K562 (cell line): ENCODE results near the gene SHANK3. TPM values are rescaled to one million over a fixed set of nuclear protein-coding genes. Genes with fewer than 3 reads are reported as not detected.

Experiments
- ATAC-seq: fragments of 200-7000 bp; cut with Tn5 transposase; 3 replicates; pipeline ENCODE4 v1.9.1; 2020; ENCODE audit warnings: moderate library complexity
- BruUV-seq: library from RNA; stranded (reverse); fragments of 400-500 nt; replicated peaks from 2 replicates; lab custom pipeline; 2021; lab: Mats Ljungman, UMichigan
- CTCF ChIA-PET: fragments of 300-600 bp; formaldehyde crosslinking; extraction: SDS; loops from one replicate; lab custom pipeline; 2021; ENCODE audit warnings: low intra/inter-chr PET ratio; lab: Yijun Ruan, JAX
- POLR2A ChIA-PET: fragments of 300-600, 350-650 bp; sonication (Branson Sonifier 250); formaldehyde crosslinking; extraction: SDS; loops from one replicate; lab custom pipeline; 2021; ENCODE audit warnings: antibody characterized with exemption, inconsistent platforms; lab: Yijun Ruan, JAX
- DNase-seq, 4 experiments: peaks; one replicate each; pipeline versions ENCODE4 v3.0.0 to v3.0.0-alpha.2; 2011 to 2018; ENCODE audit warnings: low spot score in 3 of 4, mixed read lengths in 3 of 4; ENCODE audit errors: extremely low read depth in 1 of 4
- FAIRE-seq: peaks from 2 replicates; lab custom pipeline; 2011; peaks lifted over from hg19 to GRCh38; lab: Jason Lieb, UNC
- H2AFZ ChIP-seq: 2 replicates; pipeline ENCODE4 v1.6.0; 2011; ENCODE audit warnings: low read depth, low read length, control low read depth, inconsistent platforms
- H3K27ac ChIP-seq: fragments of 200-600 bp; 3 replicates; pipeline ENCODE4 v1.8.0; 2011; ENCODE audit warnings: low read depth, mild to moderate bottlenecking, control low read depth, inconsistent platforms, low read length, moderate library complexity, mixed read lengths; ENCODE audit errors: extremely low read depth
- H3K27me3 ChIP-seq, 2 experiments: fragments of 300-600 bp in 1 of 2; 2 replicates in 1 of 2; 3 replicates in 1 of 2; pipeline versions ENCODE4 v1.6.0 to v1.8.0; 2011; ENCODE audit warnings: inconsistent platforms in 2 of 2, low read length in 2 of 2, mild to moderate bottlenecking in 1 of 2, mixed read lengths in 1 of 2, moderate library complexity in 1 of 2; ENCODE audit not compliant: control insufficient read depth in 2 of 2, insufficient read depth in 2 of 2
- H3K36me3 ChIP-seq: fragments of 300-600 bp; 3 replicates; pipeline ENCODE4 v1.8.0; 2011; ENCODE audit warnings: mild to moderate bottlenecking, low read length, inconsistent platforms; ENCODE audit not compliant: control insufficient read depth, insufficient read depth
- H3K4me1 ChIP-seq, 2 experiments: fragments of 200-600 bp in 1 of 2; replicated peaks in 1 of 2; 2 replicates in 1 of 2; 3 replicates in 1 of 2; pipeline versions ENCODE4 v1.5.1 to v1.8.0; 2011; ENCODE audit warnings: inconsistent platforms in 2 of 2, low read length in 2 of 2, mild to moderate bottlenecking in 1 of 2, mixed read lengths in 1 of 2, moderate library complexity in 1 of 2; ENCODE audit not compliant: control insufficient read depth in 2 of 2, insufficient read depth in 2 of 2
- H3K4me2 ChIP-seq: 2 replicates; pipeline ENCODE4 v1.6.1; 2011; ENCODE audit warnings: low read length, control low read depth, inconsistent platforms, mixed read lengths; ENCODE audit not compliant: insufficient read depth
- H3K4me3 ChIP-seq: fragments of 200-600 bp; sonication (generic), shearing (Covaris generic); 2 replicates; pipeline ENCODE4 v1.5.1; 2016; ENCODE audit warnings: control low read depth, inconsistent platforms
- H3K79me2 ChIP-seq: fragments of 200-600 bp; 3 replicates; pipeline ENCODE4 v1.8.0; 2011; ENCODE audit warnings: low read length, inconsistent platforms; ENCODE audit not compliant: control insufficient read depth, insufficient read depth
- H3K9ac ChIP-seq, 2 experiments: 2 replicates each; pipeline versions ENCODE4 v1.6.0 to v1.6.1; 2011; ENCODE audit warnings: low read depth in 2 of 2, low read length in 2 of 2, control low read depth in 1 of 2, inconsistent platforms in 1 of 2, mild to moderate bottlenecking in 1 of 2, mixed read lengths in 1 of 2; ENCODE audit not compliant: insufficient read depth in 1 of 2
- H3K9me1 ChIP-seq: one replicate; pipeline ENCODE4 v1.6.0; 2011; ENCODE audit warnings: inconsistent platforms, mild to moderate bottlenecking, low read length, moderate library complexity; ENCODE audit not compliant: control insufficient read depth, insufficient read depth
- H3K9me3 ChIP-seq: replicated peaks from 2 replicates; pipeline ENCODE4 v1.5.1; 2011; ENCODE audit warnings: low read depth, low read length, inconsistent platforms; ENCODE audit not compliant: control insufficient read depth, insufficient read depth
- H4K20me1 ChIP-seq: replicated peaks from 2 replicates; pipeline ENCODE4 v1.6.1; 2011; ENCODE audit warnings: low read length, inconsistent platforms, mixed read lengths; ENCODE audit not compliant: control insufficient read depth, insufficient read depth
- ATF1 ChIP-seq, 2 experiments: fragments of 450-650 bp in 1 of 2; IDR thresholded peaks; 2 replicates each; pipeline ENCODE4 v1.6.1; 2016; ENCODE audit warnings: missing compliant biosample characterization in 1 of 2, missing genetic modification characterization in 1 of 2
- CREB1 ChIP-seq, 2 experiments: sonication (generic) in 1 of 2; formaldehyde crosslinking in 1 of 2; IDR thresholded peaks; 2 replicates each; pipeline versions ENCODE4 v1.6.1 to v1.8.0; 2012 to 2022; ENCODE audit warnings: inconsistent platforms in 1 of 2, mild to moderate bottlenecking in 1 of 2, missing genetic modification reagents in 1 of 2, moderate library complexity in 1 of 2
- CREM ChIP-seq: IDR thresholded peaks from 2 replicates; pipeline ENCODE4 v1.6.1; 2014; ENCODE audit warnings: antibody characterized with exemption, low read depth
- CSDE1 ChIP-seq, 2 experiments: fragments of 450-650 bp; IDR thresholded peaks; 2 replicates each; pipeline ENCODE4 v1.6.1; 2016; ENCODE audit warnings: mild to moderate bottlenecking in 1 of 2
- DPF2 ChIP-seq: fragments of 450-650 bp; IDR thresholded peaks from 2 replicates; pipeline ENCODE4 v1.6.1; 2016
- HCFC1 ChIP-seq: IDR thresholded peaks from 2 replicates; pipeline ENCODE4 v1.6.1; 2012; ENCODE audit warnings: low read depth, low read length, improper control_type of control experiment
- HMGN3 ChIP-seq: IDR thresholded peaks from 2 replicates; pipeline ENCODE4 v1.6.1; 2011; ENCODE audit warnings: borderline replicate concordance, low read depth, mild to moderate bottlenecking, mixed read lengths, low read length; ENCODE audit not compliant: insufficient read length; ENCODE audit errors: extremely low read depth
- HNRNPLL ChIP-seq: fragments of 200-400 bp; formaldehyde crosslinking; IDR thresholded peaks from 2 replicates; pipeline ENCODE4 v1.6.1; 2017; ENCODE audit warnings: low read length, low read depth, mild to moderate bottlenecking; ENCODE audit not compliant: poor library complexity, severe bottlenecking
- MTA1 ChIP-seq: fragments of 450-650 bp; IDR thresholded peaks from 2 replicates; pipeline ENCODE4 v1.6.1; 2017; ENCODE audit warnings: borderline replicate concordance
- NFIX ChIP-seq: fragments of 250-450 bp; sonication (Bioruptor Pico); IDR thresholded peaks from 2 replicates; pipeline ENCODE4 v1.4.0; 2020; ENCODE audit warnings: low read depth, mild to moderate bottlenecking, moderate library complexity
- NR2C1 ChIP-seq, 2 experiments: fragments of 450-650 bp; IDR thresholded peaks; 2 replicates each; pipeline ENCODE4 v1.6.1; 2017; ENCODE audit warnings: mild to moderate bottlenecking in 2 of 2, antibody characterized with exemption in 1 of 2, inconsistent platforms in 1 of 2, missing compliant biosample characterization in 1 of 2, missing genetic modification characterization in 1 of 2
- RFX1 ChIP-seq: fragments of 450-650 bp; IDR thresholded peaks from 2 replicates; pipeline ENCODE4 v1.6.1; 2016; ENCODE audit warnings: mild to moderate bottlenecking, moderate library complexity
- WGBS: fragments of 100-300 bp; shearing (Covaris generic); methylation state at CpG from one replicate; pipeline ENCODE4 v1.1.6; 2016; ENCODE audit warnings: low coverage, mixed read lengths; ENCODE audit not compliant: insufficient coverage; ENCODE audit errors: missing lambda C conversion rate; 5-methylcytosine and 5-hydroxymethylcytosine counted together
- in situ Hi-C: fragments of 300-500 bp; cut with MboI; formaldehyde crosslinking; loops from 4 replicates; pipeline ENCODE4 v1.15.0; 2018; ENCODE audit warnings: inconsistent platforms, mixed read lengths
- intact Hi-C: fragments of 100-400 bp; cut with micrococcal nuclease; formaldehyde crosslinking; loops from 2 replicates; pipeline ENCODE4 v1.14.2; 2022
- polyA plus RNA-seq, 8 experiments: library from polyadenylated mRNA; depleted of rRNA in 4 of 8; stranded (reverse) in 5 of 8; unstranded in 3 of 8; fragments of >200 nt; fragmentation: Nextera tagmentation in 2 of 8; fragmentation: Illumina TruSeq in 1 of 8; extraction: Ambion mirVana in 2 of 8; extraction: Trizol in 1 of 8; gene quantifications; 2 replicates each; pipeline versions ENCODE4 v1.2.1 to v1.2.3, GENCODE V29; 2011 to 2014; ENCODE audit warnings: inconsistent platforms in 1 of 8, missing spikeins in 1 of 8
- total RNA-seq, 7 experiments: library from RNA; depleted of rRNA in 6 of 7; stranded (reverse); fragments of >200 nt in 6 of 7; fragmentation: Illumina TruSeq in 2 of 7; extraction: Trizol in 2 of 7; gene quantifications; 2 replicates each; pipeline versions ENCODE4 v1.2.1 to v1.2.3, GENCODE V29; 2011 to 2021; ENCODE audit warnings: low replicate concordance in 1 of 7
- TF ChIP-seq, protein P1 (sequence below): fragments of 250-450 bp; sonication (Bioruptor Pico); IDR thresholded peaks from 2 replicates; pipeline ENCODE4 v1.5.0; 2021
- TF ChIP-seq, protein P2 (sequence below), 2 experiments: fragments of 450-650 bp; formaldehyde crosslinking in 1 of 2; IDR thresholded peaks; 2 replicates each; pipeline versions ENCODE4 v1.4.0 to v1.6.1; 2014 to 2020; ENCODE audit warnings: mild to moderate bottlenecking in 2 of 2, borderline replicate concordance in 1 of 2, low read depth in 1 of 2

Gene SHANK3
- total and polyA plus RNA-seq, 9 of the 15 experiments (the other 6 are each of a cell fraction or from before 2014, with no cell fraction given), result 0.01 to 0.07 (median 0.03) TPM; not detected in 6

- Histone ChIP-seq H3K9ac (0 out of 4 replicates have a peak overlapping the region, but pooled peaks of 1 of the 2 experiments have one; percentile 35), H3K9me1 (no peaks in the 10 kb centered on the region), H3K27ac (no peak overlapping the region), H3K4me2 (no peak overlapping the region; the same call in 1 of the 2 replicates), H3K36me3 (no peaks in the 10 kb centered on the region), H3K4me3 (no peak overlapping the region), H3K9me3 (no peaks in the 10 kb centered on the region), H3K4me1 (peaks cover 0 to 28% of the 10 kb centered on the region in 2 experiments; a peak in 2 of 5 replicates), H3K79me2 (no peaks in the 10 kb centered on the region), H2AFZ (no peak overlapping the region), H4K20me1 (no peaks in the 10 kb centered on the region), H3K27me3 (peaks cover 0 to 32% of the 10 kb centered on the region in 2 experiments; a peak in 2 of 5 replicates)
- WGBS, result 4% methylated on average over 11 of the region's 23 CpGs
- ChIA-PET POLR2A (no interaction called here), CTCF (no interaction called here)
- no TSS peak for BruUV-seq
- in situ Hi-C loops, result no loop called here
- intact Hi-C loops, result no loop called here
- no peak for FAIRE-seq
- DNase-seq, result peak; percentile 50 to 67 (median 62)
- peak; percentile 87 for ATAC-seq
- TF ChIP-seq HCFC1 (no peak), HNRNPLL (peak; percentile 72), RFX1 (peak; percentile 94), CREB1 (IDR thresholded peaks at IDR 0.05) (peak; percentile 62; the same call in 1 of the 2 replicates), CREB1 (CRISPR knock-in tag; IDR thresholded peaks at IDR 0.05) (no peak), CREM (peak; percentile 80), MTA1 (peak; percentile 35; the same call in 1 of the 2 replicates), HMGN3 (no peak), NR2C1 (IDR thresholded peaks at IDR 0.05) (peak; percentile 95), NR2C1 (tag; IDR thresholded peaks at IDR 0.05) (peak; percentile 95), CSDE1 (IDR thresholded peaks at IDR 0.05) (peak in 1 of 2 experiments; percentile 51; a peak in 1 of 4 replicates), DPF2 (no peak), NFIX (CRISPR knock-in tag) (no peak), ATF1 (CRISPR knock-in tag; IDR thresholded peaks at IDR 0.05) (no peak), ATF1 (tag; IDR thresholded peaks at IDR 0.05) (0 out of 2 replicates have a peak, but pooled peaks have one; percentile 17)
- TF ChIP-seq, protein P1, sequence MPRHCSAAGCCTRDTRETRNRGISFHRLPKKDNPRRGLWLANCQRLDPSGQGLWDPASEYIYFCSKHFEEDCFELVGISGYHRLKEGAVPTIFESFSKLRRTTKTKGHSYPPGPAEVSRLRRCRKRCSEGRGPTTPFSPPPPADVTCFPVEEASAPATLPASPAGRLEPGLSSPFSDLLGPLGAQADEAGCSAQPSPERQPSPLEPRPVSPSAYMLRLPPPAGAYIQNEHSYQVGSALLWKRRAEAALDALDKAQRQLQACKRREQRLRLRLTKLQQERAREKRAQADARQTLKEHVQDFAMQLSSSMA (CRISPR knock-in tag), result no peak
- TF ChIP-seq, protein P2, sequence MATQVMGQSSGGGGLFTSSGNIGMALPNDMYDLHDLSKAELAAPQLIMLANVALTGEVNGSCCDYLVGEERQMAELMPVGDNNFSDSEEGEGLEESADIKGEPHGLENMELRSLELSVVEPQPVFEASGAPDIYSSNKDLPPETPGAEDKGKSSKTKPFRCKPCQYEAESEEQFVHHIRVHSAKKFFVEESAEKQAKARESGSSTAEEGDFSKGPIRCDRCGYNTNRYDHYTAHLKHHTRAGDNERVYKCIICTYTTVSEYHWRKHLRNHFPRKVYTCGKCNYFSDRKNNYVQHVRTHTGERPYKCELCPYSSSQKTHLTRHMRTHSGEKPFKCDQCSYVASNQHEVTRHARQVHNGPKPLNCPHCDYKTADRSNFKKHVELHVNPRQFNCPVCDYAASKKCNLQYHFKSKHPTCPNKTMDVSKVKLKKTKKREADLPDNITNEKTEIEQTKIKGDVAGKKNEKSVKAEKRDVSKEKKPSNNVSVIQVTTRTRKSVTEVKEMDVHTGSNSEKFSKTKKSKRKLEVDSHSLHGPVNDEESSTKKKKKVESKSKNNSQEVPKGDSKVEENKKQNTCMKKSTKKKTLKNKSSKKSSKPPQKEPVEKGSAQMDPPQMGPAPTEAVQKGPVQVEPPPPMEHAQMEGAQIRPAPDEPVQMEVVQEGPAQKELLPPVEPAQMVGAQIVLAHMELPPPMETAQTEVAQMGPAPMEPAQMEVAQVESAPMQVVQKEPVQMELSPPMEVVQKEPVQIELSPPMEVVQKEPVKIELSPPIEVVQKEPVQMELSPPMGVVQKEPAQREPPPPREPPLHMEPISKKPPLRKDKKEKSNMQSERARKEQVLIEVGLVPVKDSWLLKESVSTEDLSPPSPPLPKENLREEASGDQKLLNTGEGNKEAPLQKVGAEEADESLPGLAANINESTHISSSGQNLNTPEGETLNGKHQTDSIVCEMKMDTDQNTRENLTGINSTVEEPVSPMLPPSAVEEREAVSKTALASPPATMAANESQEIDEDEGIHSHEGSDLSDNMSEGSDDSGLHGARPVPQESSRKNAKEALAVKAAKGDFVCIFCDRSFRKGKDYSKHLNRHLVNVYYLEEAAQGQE (IDR thresholded peaks at IDR 0.05; ENCODE audit: borderline replicate concordance), result no peak
- TF ChIP-seq, protein P2 (CRISPR knock-in tag; IDR thresholded peaks at IDR 0.05; ENCODE audit: low read depth), result no peak
Observed at GRCh38 chr22:50705219-50705691, 32.6 kb downstream of the SHANK3 start.
